Measurements from ENCODE around the gene GPX4.

DNA sequence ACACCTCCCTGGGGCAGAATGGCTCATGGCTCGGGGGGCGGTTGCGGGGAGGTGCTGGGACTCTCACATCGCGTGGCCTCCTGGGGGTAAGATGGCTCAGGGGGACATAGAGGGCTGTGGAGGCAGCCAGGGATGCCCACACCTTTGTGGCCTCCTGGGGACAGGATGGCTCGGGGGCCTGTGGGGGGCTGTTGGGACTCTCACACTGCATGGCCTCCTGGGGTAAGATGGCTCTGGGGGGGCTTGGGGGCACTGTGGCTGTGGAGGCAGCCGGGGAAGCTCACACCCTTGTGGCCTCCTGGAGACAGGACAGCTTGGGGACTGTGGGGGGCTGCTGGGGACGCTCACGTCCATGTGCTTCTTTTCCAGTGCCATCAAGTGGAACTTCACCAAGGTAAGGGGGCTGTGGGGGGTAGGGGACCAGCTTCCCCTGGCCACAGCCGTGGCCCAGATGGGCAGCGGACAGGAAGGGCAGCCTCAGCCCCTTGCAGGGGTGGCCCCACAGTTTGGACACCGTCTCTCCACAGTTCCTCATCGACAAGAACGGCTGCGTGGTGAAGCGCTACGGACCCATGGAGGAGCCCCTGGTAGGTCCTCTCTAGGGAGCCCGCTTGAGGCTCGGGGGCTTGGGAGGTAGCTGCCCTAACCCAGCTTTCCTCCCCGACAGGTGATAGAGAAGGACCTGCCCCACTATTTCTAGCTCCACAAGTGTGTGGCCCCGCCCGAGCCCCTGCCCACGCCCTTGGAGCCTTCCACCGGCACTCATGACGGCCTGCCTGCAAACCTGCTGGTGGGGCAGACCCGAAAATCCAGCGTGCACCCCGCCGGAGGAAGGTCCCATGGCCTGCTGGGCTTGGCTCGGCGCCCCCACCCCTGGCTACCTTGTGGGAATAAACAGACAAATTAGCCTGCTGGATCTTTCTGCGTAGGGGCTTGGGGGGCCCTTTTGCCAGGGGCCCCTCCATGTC is 2.4 kb downstream of the GPX4 start:
- TF ChIP-seq, protein P1, sequence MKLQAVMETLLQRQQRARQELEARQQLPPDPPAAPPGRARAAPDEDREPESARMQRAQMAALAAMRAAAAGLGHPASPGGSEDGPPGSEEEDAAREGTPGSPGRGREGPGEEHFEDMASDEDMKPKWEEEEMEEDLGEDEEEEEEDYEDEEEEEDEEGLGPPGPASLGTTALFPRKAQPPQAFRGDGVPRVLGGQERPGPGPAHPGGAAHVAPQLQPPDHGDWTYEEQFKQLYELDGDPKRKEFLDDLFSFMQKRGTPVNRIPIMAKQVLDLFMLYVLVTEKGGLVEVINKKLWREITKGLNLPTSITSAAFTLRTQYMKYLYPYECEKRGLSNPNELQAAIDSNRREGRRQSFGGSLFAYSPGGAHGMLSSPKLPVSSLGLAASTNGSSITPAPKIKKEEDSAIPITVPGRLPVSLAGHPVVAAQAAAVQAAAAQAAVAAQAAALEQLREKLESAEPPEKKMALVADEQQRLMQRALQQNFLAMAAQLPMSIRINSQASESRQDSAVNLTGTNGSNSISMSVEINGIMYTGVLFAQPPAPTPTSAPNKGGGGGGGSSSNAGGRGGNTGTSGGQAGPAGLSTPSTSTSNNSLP (IDR thresholded peaks at IDR 0.05; ENCODE audit: borderline replicate concordance, low read depth, low read length) = no peak
- TF ChIP-seq, protein P2, sequence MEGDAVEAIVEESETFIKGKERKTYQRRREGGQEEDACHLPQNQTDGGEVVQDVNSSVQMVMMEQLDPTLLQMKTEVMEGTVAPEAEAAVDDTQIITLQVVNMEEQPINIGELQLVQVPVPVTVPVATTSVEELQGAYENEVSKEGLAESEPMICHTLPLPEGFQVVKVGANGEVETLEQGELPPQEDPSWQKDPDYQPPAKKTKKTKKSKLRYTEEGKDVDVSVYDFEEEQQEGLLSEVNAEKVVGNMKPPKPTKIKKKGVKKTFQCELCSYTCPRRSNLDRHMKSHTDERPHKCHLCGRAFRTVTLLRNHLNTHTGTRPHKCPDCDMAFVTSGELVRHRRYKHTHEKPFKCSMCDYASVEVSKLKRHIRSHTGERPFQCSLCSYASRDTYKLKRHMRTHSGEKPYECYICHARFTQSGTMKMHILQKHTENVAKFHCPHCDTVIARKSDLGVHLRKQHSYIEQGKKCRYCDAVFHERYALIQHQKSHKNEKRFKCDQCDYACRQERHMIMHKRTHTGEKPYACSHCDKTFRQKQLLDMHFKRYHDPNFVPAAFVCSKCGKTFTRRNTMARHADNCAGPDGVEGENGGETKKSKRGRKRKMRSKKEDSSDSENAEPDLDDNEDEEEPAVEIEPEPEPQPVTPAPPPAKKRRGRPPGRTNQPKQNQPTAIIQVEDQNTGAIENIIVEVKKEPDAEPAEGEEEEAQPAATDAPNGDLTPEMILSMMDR (IDR thresholded peaks at IDR 0.05 in 2 of 3, conservative IDR thresholded peaks at IDR 0.05 in 1 of 3; ENCODE audit: insufficient read depth in 2 of 3, low read depth in 1 of 3, low read length in 3 of 3) = no peak
- TF ChIP-seq, protein P3, sequence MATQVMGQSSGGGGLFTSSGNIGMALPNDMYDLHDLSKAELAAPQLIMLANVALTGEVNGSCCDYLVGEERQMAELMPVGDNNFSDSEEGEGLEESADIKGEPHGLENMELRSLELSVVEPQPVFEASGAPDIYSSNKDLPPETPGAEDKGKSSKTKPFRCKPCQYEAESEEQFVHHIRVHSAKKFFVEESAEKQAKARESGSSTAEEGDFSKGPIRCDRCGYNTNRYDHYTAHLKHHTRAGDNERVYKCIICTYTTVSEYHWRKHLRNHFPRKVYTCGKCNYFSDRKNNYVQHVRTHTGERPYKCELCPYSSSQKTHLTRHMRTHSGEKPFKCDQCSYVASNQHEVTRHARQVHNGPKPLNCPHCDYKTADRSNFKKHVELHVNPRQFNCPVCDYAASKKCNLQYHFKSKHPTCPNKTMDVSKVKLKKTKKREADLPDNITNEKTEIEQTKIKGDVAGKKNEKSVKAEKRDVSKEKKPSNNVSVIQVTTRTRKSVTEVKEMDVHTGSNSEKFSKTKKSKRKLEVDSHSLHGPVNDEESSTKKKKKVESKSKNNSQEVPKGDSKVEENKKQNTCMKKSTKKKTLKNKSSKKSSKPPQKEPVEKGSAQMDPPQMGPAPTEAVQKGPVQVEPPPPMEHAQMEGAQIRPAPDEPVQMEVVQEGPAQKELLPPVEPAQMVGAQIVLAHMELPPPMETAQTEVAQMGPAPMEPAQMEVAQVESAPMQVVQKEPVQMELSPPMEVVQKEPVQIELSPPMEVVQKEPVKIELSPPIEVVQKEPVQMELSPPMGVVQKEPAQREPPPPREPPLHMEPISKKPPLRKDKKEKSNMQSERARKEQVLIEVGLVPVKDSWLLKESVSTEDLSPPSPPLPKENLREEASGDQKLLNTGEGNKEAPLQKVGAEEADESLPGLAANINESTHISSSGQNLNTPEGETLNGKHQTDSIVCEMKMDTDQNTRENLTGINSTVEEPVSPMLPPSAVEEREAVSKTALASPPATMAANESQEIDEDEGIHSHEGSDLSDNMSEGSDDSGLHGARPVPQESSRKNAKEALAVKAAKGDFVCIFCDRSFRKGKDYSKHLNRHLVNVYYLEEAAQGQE (IDR thresholded peaks at IDR 0.05; ENCODE audit: borderline replicate concordance) = no peak
- TF ChIP-seq, protein P3 (CRISPR knock-in tag; IDR thresholded peaks at IDR 0.05; ENCODE audit: low read depth) = no peak
- TF ChIP-seq ZBTB17 (CRISPR knock-in tag; IDR thresholded peaks at IDR 0.05) = no peak
- TF ChIP-seq POLR2A (conservative IDR thresholded peaks at IDR 0.05) = no peak
- no peak for TF ChIP-seq GABPA (tag; conservative IDR thresholded peaks at IDR 0.05; ENCODE audit: low read depth)
- TF ChIP-seq, protein P4, sequence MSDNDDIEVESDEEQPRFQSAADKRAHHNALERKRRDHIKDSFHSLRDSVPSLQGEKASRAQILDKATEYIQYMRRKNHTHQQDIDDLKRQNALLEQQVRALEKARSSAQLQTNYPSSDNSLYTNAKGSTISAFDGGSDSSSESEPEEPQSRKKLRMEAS (CRISPR knock-in tag; IDR thresholded peaks at IDR 0.05) = no peak
- TF ChIP-seq RNF2 (IDR thresholded peaks at IDR 0.05) = no peak
- no peak for TF ChIP-seq PPARD (CRISPR knock-in tag; IDR thresholded peaks at IDR 0.05)
